Right cardiac atrium (tissue), 5 donors: ENCODE results near the gene BBS7. TPM values are rescaled to one million over a fixed set of nuclear protein-coding genes. Genes with fewer than 3 reads are reported as not detected.

ENCODE experiments used
- polyA plus RNA-seq: library from polyadenylated mRNA; stranded (reverse); fragments of 200-250 nt; gene quantifications from one replicate; pipeline ENCODE4 v1.2.3, GENCODE V29; 2013
- total RNA-seq, 4 donors: library from RNA; stranded (reverse); fragmentation: NEBNext Ultra II Directional; extraction: Animal tissue kit (Norgen Biotek cat#: 25700); gene quantifications; one replicate each; pipeline ENCODE4 v1.2.1, GENCODE V29; 2021
- donor health status: healthy with polysubstance abuse.
- donor health status: DM: no; HTN: yes; CAD: no.
- donor health status: DM: no; HTN: no; CAD: no.
- donor health status: DM: no; HTN: yes; CAD: no; lungs with severe emphysema.
- donor health status: DM: yes; HTN: yes; CAD: no.

The BBS7 gene
- total and polyA plus RNA-seq, 5 donors, result 3.5 to 10.2 (median 8.0) TPM

Other genes with a start within 250 kb of the BBS7 start
- 100 to 1,000 TPM; 145 to 218 (median 167) TPM for gene ANXA5, start 173.5 kb downstream of the BBS7 start, total RNA-seq
- 168 TPM for gene ANXA5, start 173.5 kb downstream of the BBS7 start, polyA plus RNA-seq
- under 1 TPM in 1 of 4 donors, not detected in 3; 0.12 TPM for gene SMIM43, start 105.3 kb downstream of the BBS7 start, total RNA-seq
- gene SMIM43, start 105.3 kb downstream of the BBS7 start, polyA plus RNA-seq, result 0.07 TPM
- gene EXOSC9, start 69.2 kb downstream of the BBS7 start, total RNA-seq, result 10 to 100 TPM; 11.1 to 16.5 (median 13.0) TPM
- gene EXOSC9, start 69.2 kb downstream of the BBS7 start, polyA plus RNA-seq, result 19.9 TPM
- gene CCNA2, start 46.6 kb downstream of the BBS7 start, total RNA-seq, result 1 to 10 TPM in 2 of 4 donors, under 1 TPM in 2; 0.36 to 1.7 (median 1.1) TPM
- gene CCNA2, start 46.6 kb downstream of the BBS7 start, polyA plus RNA-seq, result 0.43 TPM
- under 1 TPM; 0.15 to 0.34 (median 0.24) TPM for gene TRPC3, start 81.6 kb upstream of the BBS7 start, total RNA-seq
- gene TRPC3, start 81.6 kb upstream of the BBS7 start, polyA plus RNA-seq, result 0.09 TPM